Keratinocyte (primary cell): ENCODE results near the gene PLBD2. TPM values are rescaled to one million over a fixed set of nuclear protein-coding genes. Genes with fewer than 3 reads are reported as not detected.

ENCODE experiments used
- DNase-seq: peaks from one replicate; pipeline ENCODE4 v3.0.0-alpha.2; 2011; ENCODE audit warnings: low read depth, missing footprints, low spot score
- FAIRE-seq: peaks from 2 replicates; lab custom pipeline; 2011; peaks lifted over from hg19 to GRCh38; lab: Jason Lieb, UNC
- H2AFZ ChIP-seq: 2 replicates; pipeline ENCODE4 v1.6.0; 2012; ENCODE audit warnings: low read length, control low read depth, inconsistent platforms; ENCODE audit not compliant: control insufficient read depth
- H3K27ac ChIP-seq: 2 replicates; pipeline ENCODE4 v1.5.1; 2011; ENCODE audit warnings: low read length; ENCODE audit not compliant: control insufficient read depth, insufficient read depth
- H3K27me3 ChIP-seq: 3 replicates; pipeline ENCODE4 v1.6.0; 2011; ENCODE audit warnings: low read length; ENCODE audit not compliant: control insufficient read depth, insufficient read depth; ENCODE audit errors: extremely low read depth
- H3K36me3 ChIP-seq, 2 experiments: 2 replicates in 1 of 2; 3 replicates in 1 of 2; pipeline ENCODE4 v1.5.1; 2011; ENCODE audit warnings: low read length in 2 of 2, mild to moderate bottlenecking in 1 of 2; ENCODE audit not compliant: control insufficient read depth in 2 of 2, insufficient read depth in 2 of 2; ENCODE audit errors: extremely low read depth in 1 of 2
- H3K4me1 ChIP-seq: 3 replicates; pipeline ENCODE4 v1.5.1; 2011; ENCODE audit warnings: low read length; ENCODE audit not compliant: control insufficient read depth, insufficient read depth; ENCODE audit errors: extremely low read depth
- H3K4me2 ChIP-seq: 3 replicates; pipeline ENCODE4 v1.6.0; 2011; ENCODE audit warnings: low read depth, low read length; ENCODE audit not compliant: control insufficient read depth, insufficient read depth; ENCODE audit errors: extremely low read depth
- H3K4me3 ChIP-seq, 3 experiments: fragments of 200-600 bp in 1 of 3; sonication (generic) in 1 of 3; 2 replicates in 2 of 3; 3 replicates in 1 of 3; pipeline ENCODE4 v1.5.1; 2011 to 2016; ENCODE audit warnings: low read length in 3 of 3, mild to moderate bottlenecking in 3 of 3, control low read depth in 2 of 3, inconsistent platforms in 1 of 3, low read depth in 1 of 3, mixed read lengths in 1 of 3, mixed run types in 1 of 3, moderate library complexity in 1 of 3; ENCODE audit not compliant: control insufficient read depth in 2 of 3, insufficient read depth in 2 of 3; ENCODE audit errors: extremely low read depth in 1 of 3
- H3K79me2 ChIP-seq: 2 replicates; pipeline ENCODE4 v1.6.0; 2012; ENCODE audit warnings: low read length; ENCODE audit not compliant: control insufficient read depth, insufficient read depth
- H3K9ac ChIP-seq: 3 replicates; pipeline ENCODE4 v1.6.0; 2011; ENCODE audit warnings: low read length; ENCODE audit not compliant: control insufficient read depth, insufficient read depth; ENCODE audit errors: extremely low read depth
- H3K9me1 ChIP-seq: 3 replicates; pipeline ENCODE4 v1.6.0; 2011; ENCODE audit warnings: low read length; ENCODE audit not compliant: control insufficient read depth, insufficient read depth; ENCODE audit errors: extremely low read depth
- H3K9me3 ChIP-seq: 2 replicates; pipeline ENCODE4 v1.5.1; 2012; ENCODE audit warnings: low read depth, low read length; ENCODE audit not compliant: control insufficient read depth
- H4K20me1 ChIP-seq: 3 replicates; pipeline ENCODE4 v1.6.0; 2011; ENCODE audit warnings: low read length; ENCODE audit not compliant: control insufficient read depth, insufficient read depth; ENCODE audit errors: extremely low read depth
- CTCF ChIP-seq, 3 experiments: IDR thresholded peaks in 1 of 3; conservative IDR thresholded peaks in 1 of 3; optimal IDR thresholded peaks in 1 of 3; 2 replicates in 2 of 3; 3 replicates in 1 of 3; pipeline versions ENCODE3 to v1.5.1; 2011; ENCODE audit warnings: low read length in 3 of 3, mild to moderate bottlenecking in 3 of 3, moderate library complexity in 2 of 3, control low read depth in 1 of 3, inconsistent platforms in 1 of 3; ENCODE audit not compliant: insufficient read depth in 2 of 3; ENCODE audit errors: extremely low read depth in 1 of 3
- EZH2 ChIP-seq: IDR thresholded peaks from one replicate; pipeline ENCODE4 v1.6.1; 2012; ENCODE audit warnings: inconsistent platforms, mild to moderate bottlenecking, low read length, moderate library complexity
- dilution Hi-C: fragments of 300-500 bp; cut with MboI; formaldehyde crosslinking; loops from one replicate; pipeline ENCODE4 v1.7.0; 2020; ENCODE audit warnings: low sequenced_read_pairs; ENCODE audit not compliant: extremely low pct_ligation_motif_present
- polyA plus RNA-seq, 5 experiments: library from polyadenylated mRNA; depleted of rRNA in 3 of 5; stranded (reverse) in 3 of 5; stranded (forward) in 1 of 5; unstranded in 1 of 5; fragments of >200 nt; gene quantifications; 1 replicate in 1 of 5; 2 replicates in 3 of 5; 3 replicates in 1 of 5; pipeline versions ENCODE4 v1.2.1 to v1.2.3, GENCODE V29; 2011 to 2012; ENCODE audit warnings: missing spikeins in 2 of 5, low read depth in 1 of 5, low replicate concordance in 1 of 5

Gene PLBD2
- polyA plus RNA-seq, 1 donor (not counting 4 experiments of a cell fraction or from before 2014, with no cell fraction given) = 12.9 TPM

DNA sequence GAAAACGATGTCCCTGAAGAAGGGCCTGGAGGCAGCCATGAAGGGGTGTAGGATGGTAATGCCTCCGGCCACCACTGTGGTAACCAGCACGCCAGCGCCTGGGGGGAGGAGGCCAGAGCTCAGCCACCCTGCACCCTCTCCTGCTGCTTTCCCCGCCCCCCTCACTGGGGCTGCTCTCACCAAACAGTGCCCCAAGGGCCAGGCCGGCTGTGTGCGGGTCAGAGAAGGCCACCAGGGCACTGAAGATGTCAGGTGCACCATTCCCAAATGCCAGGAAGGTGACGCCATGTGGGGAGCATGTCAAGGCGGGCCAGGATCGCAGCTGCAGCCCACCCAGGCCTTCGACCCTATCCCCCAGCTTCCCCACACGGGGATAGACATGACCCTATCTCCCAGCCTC, 38.0 kb upstream of the PLBD2 start:
- peaks cover 10 to 16% of the 10 kb centered on the region in 2 experiments for H3K36me3 ChIP-seq
- no peak for DNase-seq

DNA sequence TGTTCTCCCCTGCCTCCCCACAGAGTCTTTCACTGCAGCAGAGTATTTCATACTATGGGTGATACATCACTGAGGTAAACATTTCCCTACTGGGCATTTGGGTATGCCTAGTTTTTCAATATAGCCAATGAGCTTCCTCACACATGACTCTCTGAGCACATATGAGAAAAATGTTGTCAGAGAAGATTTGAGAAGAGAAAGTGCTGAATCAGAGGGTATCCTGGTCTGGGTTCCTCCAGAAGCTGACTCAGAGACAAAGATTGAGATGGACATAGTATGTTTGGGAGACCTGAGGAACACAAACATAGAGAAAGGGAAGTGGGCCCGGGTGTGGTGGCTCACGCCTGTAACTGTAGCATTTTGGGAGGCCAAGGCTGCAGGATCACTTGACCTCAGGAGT, 36.0 kb upstream of the PLBD2 start:
- Histone ChIP-seq H3K4me3 (no peak overlapping the region), H3K27ac (no peak overlapping the region), H3K9me1 (no peaks in the 10 kb centered on the region), H3K9me3 (no peaks in the 10 kb centered on the region), H3K4me2 (no peak overlapping the region), H3K79me2 (no peaks in the 10 kb centered on the region), H3K36me3 (peaks cover 10 to 14% of the 10 kb centered on the region in 2 experiments), H3K4me1 (no peaks in the 10 kb centered on the region), H3K9ac (no peak overlapping the region), H2AFZ (no peak overlapping the region), H3K27me3 (no peaks in the 10 kb centered on the region), H4K20me1 (no peaks in the 10 kb centered on the region)
- dilution Hi-C loops = no loop called here
- FAIRE-seq (no peak), DNase-seq (no peak)
- no peak for TF ChIP-seq EZH2
- no peak for TF ChIP-seq CTCF (optimal IDR thresholded peaks at IDR 0.05 in 1 of 3, IDR thresholded peaks at IDR 0.05 in 1 of 3, conservative IDR thresholded peaks at IDR 0.05 in 1 of 3; ENCODE audit: extremely low read depth in 1 of 3, insufficient read depth in 2 of 3, low read length in 3 of 3)

More for the DNA sequence above, 38.0 kb upstream of the PLBD2 start:
- Histone ChIP-seq H3K79me2 (no peaks in the 10 kb centered on the region), H3K27ac (no peak overlapping the region), H4K20me1 (no peaks in the 10 kb centered on the region), H3K9me3 (no peaks in the 10 kb centered on the region), H2AFZ (no peak overlapping the region), H3K4me1 (no peaks in the 10 kb centered on the region), H3K4me3 (no peak overlapping the region), H3K4me2 (no peak overlapping the region), H3K27me3 (no peaks in the 10 kb centered on the region), H3K9ac (no peak overlapping the region), H3K9me1 (no peaks in the 10 kb centered on the region)
- dilution Hi-C loops = no loop called here
- TF ChIP-seq EZH2 (no peak), CTCF (optimal IDR thresholded peaks at IDR 0.05 in 1 of 3, IDR thresholded peaks at IDR 0.05 in 1 of 3, conservative IDR thresholded peaks at IDR 0.05 in 1 of 3; ENCODE audit: extremely low read depth in 1 of 3, insufficient read depth in 2 of 3, low read length in 3 of 3) (no peak)
- FAIRE-seq = no peak
